HEK293 (cell line): ENCODE measurements around the gene HNRNPUL1.

Source experiments
- CTCF ChIP-seq: fragments of 450-650 bp; formaldehyde crosslinking; IDR thresholded peaks from 2 replicates; pipeline ENCODE4 v1.5.1; 2016; ENCODE audit warnings: missing biosample characterization, missing genetic modification characterization
- SCRT2 ChIP-seq: fragments of 450-650 bp; formaldehyde crosslinking; IDR thresholded peaks from 2 replicates; pipeline ENCODE4 v1.5.1; 2016; ENCODE audit warnings: missing biosample characterization, missing genetic modification characterization
- SP2 ChIP-seq: fragments of 450-650 bp; formaldehyde crosslinking; IDR thresholded peaks from 2 replicates; pipeline ENCODE4 v1.5.1; 2016; ENCODE audit warnings: missing biosample characterization, missing genetic modification characterization
- ZBTB20 ChIP-seq: fragments of 450-650 bp; formaldehyde crosslinking; IDR thresholded peaks from 2 replicates; pipeline ENCODE4 v1.5.1; 2016; ENCODE audit warnings: missing biosample characterization, missing genetic modification characterization
- ZNF350 ChIP-seq: fragments of 450-650 bp; formaldehyde crosslinking; IDR thresholded peaks from 2 replicates; pipeline ENCODE4 v1.5.0; 2017; ENCODE audit warnings: missing biosample characterization, mild to moderate bottlenecking, missing genetic modification characterization

GRCh38 chr19:41232686-41233085 is 31.5 kb upstream of the HNRNPUL1 start:
- TF ChIP-seq SP2 (tag by site-specific recombination), result no peak
- TF ChIP-seq CTCF, result no peak
- no peak for TF ChIP-seq ZNF350 (tag by site-specific recombination)
- TF ChIP-seq ZBTB20 (tag by site-specific recombination), result no peak
- no peak for TF ChIP-seq SCRT2 (tag by site-specific recombination)
